NCI-H2107 (cell line): Measurements from ENCODE around the gene KCNMA1.

Experiments used
- DNase-seq: peaks from one replicate; lab custom pipeline; 2025; lab: John Stamatoyannopoulos, UW

The KCNMA1 gene

DNA sequence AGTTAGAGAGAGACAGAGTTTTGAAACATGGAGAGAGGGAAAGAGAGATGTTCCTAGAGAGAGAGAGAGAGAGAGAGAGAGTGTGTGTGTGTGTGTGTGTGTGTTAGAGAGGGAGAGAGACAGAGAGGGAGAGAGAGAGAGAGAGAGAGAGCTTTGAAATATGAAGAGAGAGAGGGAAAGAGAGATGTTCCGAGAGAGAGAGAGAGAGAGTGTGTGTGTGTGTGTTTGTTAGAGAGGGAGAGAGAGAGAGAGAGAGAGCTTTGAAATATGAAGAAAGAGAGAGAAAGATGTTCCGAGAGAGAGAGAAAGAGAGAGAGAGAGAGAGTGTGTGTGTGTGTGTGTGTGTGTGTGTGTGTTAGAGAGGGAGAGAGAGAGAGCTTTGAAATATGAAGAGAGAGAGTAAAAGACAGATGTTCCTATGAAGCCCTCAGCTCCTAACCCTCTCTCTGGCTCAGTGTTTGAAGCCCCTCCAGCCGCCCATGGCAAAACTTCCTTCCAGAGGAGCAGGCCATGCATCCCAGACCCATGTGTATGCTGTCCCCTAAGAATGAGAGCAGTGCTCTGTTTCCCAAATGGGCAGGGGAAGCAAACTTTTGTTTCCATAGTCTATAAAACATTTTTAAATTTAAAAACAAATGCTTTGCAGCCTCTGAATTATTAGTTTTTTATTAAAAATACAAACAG, 130.9 kb downstream of the KCNMA1 start:
- DNase-seq = no peak

DNA sequence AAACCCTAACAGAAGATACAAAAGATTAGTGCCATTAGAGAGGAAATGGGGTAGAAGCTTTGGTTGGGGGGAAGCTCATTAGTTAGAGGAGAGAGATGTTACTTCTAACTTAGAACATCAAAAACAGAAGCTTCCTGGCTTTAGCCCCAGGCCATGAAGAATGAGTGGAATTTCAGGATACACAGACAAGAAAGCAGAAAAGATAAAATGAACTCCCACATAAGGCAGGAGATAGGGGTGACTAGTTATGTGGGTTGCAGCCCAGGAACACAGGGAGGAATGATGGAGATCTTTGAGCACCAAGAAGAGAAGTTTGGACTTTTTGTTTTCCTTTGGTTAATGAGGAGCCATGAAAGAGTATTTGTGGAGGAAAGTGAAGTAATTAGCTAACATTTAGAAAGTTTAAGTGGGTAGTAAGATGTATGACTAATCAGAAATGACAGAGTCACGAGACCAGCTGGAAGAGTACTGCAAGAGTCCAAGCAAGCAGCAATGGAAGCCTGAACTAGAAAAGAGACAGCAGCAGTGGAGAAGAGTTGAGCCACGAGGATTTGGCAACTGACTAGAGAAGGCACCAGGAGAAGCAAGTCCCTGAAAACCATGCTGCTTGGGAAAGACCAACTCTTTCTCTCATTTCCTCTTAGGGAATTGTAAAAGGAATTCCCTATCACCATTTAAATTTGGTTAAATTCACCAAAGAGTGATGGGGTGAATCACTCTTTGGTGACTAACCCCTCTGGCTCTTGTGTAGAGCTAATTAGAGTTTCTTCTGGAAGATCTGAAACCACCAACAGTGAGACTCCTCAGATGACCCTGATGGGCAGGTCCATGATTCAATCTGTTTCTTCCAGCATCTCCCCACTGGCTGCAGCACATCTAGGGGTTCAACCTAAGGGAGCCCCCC, 131.9 kb downstream of the KCNMA1 start:
- DNase-seq = no peak

DNA sequence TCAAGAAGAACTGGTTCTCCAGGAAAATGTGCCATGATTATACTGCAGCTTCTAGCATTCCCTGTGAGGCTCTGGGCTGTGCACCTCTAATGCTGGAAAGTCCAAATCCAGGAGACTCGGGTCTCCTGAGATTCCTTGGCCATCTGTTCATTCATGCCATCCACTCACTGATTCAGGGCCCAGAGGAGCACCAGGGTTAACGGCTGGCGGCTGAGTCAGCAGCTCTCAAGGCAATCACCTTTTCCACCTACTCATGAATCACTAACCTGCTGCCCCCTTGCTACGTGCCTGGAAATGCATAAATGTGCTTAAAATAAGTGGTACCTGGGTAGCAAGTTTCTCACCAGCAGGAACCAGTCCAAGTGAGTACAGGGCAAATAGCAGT, 132.7 kb downstream of the KCNMA1 start:
- DNase-seq = no peak

DNA sequence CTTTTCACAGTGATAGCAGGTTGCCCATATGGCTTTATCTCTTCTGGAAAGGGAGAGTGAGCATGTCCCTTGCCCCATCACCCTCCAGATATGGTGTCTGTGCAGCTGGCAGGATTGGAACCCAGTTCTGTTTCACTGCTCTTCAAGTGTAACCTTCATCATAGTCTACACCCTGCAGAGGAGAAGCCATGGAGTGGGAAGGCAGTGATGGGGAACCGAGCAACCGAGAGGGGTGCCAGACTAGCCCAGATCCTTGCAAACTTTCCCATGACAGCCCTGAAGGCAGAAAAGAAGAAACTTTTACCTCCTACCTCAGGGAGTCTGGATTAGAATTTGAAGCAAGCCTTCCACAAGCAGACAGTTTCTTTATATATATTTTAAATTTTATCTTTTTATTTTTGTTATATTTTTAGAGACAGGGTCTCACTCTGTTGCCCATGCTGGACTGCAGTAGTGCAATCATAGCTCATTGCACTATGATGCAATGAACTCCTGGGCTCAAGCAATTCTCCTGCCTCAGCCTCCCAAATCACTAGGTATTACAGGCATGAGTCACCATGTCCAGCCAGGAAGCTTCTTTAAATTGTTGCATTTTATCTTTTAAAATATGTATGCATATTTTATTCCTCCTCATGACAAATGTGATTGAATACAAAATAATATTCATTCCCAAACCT, 133.3 kb downstream of the KCNMA1 start:
- no peak for DNase-seq

DNA sequence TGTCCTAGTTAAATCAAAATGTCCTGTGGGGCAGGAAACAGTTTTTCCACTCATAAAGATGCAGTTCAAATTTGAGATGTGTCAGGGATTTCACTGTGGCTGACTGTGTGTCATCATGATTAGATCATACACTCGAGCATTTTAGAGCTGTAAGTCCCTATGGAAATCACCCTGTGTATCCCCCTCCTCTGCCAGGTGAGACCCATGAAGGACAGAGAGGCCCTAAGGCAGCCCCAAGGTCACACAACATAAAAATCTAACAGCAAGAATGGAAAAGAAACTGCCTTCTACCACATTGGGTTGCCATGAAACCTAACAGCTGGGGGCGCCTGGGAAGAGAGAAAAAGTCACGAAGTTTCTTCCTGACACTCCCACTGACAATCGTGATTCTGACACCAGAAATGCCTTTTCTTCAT, 135.8 kb downstream of the KCNMA1 start:
- DNase-seq = no peak

DNA sequence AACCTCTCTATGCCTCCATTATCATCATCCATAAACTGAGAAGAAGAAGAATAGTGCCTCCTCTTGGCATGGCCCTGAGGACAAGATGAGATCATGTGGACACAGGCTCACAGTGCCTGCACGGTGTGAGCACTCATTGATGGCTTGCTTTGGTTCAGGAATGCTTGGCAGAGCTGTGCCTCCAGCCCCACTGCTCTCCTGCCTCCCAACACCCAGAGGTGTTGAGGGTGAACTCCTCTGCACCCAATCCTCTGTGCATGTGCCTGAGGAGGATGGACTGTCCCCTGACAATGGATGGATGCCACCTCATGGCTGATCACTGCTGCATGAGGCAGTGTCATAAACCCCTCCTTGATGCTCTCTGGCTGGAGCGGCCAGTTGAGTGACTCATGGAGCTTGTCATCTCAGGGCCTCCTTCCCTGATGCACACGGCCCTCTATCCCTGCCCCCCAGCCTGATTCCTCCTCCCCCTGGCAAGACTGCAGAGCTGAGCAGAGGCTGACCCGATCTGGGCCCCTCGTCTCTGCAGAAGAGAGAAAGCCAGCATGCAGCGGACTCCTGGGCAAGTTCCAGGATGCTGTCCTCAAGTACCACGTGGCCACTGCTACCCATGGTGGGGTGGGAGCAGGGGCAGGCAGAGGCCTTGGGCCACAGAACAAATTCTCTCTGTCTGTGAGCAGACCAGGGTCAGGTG, 136.3 kb downstream of the KCNMA1 start:
- DNase-seq = no peak

DNA sequence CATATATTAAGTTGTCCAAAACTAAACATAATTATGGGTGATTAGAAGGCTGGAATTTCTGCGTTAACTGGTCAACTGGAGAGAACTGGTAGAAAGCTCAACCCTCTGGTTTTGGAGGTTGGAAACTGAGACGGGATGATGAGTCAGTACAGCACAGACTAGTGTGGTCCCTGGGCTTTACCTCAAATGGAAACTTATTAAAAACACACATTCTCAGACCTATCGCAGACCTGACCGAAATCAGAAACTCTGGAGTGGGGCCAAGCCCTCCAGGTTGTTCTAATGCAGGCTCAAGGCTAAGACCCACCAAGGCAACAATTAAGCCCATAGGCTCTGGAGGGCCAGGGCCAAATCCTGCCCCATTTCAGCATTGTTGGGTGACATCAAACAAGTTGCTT, 136.9 kb downstream of the KCNMA1 start:
- no peak for DNase-seq

DNA sequence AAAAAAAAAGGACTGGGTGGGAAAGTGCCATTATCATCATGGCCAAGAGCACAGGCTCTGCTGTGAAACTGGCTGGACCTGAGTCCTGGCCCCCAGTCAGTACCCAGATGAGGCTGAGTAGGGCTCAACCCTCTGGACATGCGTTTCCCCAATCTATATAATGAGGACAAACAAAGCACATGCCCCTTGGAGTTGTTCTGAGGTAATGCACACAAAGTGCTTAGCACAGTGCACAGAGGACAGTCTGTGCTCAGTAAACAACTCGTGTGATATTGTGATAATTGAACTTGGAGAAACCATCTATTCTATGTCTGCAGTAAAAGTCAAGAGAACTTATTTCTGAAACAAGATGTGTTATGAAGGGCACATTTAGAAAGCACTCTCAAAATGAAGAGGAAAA, 138.8 kb downstream of the KCNMA1 start:
- DNase-seq = no peak

DNA sequence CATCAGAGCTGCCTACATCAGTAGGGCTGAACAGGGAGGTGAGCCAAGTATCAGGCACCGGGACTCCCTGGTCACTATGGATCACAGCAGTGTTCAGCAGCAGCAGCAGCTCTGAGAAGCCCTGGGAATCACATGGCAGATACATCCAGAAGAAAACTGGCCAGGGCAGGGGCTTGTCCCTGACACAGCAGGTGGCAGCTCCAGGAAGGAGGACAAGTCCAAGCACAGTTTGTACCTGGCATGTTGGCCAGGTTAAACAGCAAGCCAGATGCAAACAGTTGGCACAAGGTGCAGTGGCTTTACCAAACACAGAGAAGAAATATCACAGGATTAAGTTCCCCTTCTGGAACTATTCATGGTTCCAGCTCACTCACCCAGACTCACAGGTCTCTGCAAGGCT, 139.4 kb downstream of the KCNMA1 start:
- DNase-seq = no peak

DNA sequence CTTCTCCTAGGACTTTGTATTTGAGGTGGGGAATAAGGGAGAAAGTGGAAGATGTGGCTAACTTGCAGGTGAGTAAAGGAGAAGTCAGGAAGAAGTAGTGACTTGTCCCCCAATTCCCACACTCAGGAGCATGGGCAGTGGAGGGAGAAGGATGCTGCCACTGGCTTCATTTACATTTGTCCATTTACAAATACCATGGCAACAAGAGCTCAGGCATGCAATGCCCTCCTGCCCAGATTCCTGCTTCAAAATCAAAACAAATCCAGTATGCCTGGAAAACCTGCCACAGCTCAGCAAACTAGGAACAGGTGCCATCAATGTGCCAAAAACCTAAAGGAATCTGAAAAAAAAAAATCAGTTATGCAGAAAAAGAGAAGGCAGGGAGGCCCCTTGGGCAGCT, 139.9 kb downstream of the KCNMA1 start:
- no peak for DNase-seq

DNA sequence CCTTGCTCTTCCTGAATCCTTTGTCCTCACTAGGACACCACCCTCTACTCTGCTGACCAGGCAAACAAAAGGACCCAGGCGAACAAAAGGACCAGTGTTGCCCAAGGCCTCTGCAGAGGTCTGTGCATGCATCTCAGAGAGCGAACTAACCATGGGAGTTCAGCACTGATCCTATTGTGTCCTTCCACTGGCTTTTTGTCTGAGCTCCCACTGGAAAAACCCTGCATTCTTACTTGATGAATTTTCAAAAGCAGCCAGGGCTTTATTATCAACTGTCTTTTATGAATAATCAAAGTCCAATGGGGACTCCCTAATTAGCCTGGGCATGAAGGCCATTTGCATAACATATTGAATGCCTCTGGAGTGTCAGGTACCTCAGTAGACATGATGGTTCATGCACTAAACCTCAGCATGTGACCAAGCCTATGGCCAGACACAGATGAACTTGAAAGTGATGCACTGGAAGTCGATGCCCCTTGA, 140.6 kb downstream of the KCNMA1 start:
- DNase-seq = no peak

DNA sequence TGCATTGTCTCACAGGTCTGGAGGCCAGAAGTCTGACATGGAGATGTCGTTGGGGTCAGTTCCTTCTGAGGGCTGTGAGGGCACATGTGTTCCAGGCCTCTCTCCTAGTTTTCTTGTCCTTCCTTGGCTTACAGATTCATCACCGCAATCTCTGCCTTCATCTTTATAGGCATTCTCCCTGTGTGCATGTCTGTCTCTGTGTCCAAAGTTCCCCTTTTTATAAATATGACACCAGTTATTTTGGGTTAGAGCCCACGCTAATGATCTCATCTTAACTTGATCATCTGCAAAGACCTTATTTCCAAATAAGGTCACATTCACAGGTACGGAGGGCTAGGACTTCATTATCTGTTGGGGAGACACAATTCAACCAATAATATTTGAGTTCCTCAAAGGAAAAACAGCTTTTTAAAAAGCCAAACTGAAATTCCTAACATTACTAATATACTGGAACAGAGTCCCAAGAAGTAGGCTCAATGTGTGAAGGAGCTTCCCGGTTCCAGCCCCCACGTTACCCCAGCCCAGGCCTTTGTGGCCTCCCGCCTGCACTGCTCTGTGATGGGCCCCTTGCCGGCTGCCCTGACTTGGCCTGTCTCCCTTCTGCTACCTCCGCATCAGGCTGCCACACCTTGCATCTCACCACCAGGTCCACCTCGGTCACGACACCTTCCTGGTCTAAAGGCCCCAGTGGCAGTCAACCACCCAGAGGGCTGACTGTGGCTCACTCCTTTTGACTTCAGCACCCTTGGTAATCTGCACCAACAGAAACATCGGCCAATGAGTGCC, 142.7 kb downstream of the KCNMA1 start:
- DNase-seq = no peak

DNA sequence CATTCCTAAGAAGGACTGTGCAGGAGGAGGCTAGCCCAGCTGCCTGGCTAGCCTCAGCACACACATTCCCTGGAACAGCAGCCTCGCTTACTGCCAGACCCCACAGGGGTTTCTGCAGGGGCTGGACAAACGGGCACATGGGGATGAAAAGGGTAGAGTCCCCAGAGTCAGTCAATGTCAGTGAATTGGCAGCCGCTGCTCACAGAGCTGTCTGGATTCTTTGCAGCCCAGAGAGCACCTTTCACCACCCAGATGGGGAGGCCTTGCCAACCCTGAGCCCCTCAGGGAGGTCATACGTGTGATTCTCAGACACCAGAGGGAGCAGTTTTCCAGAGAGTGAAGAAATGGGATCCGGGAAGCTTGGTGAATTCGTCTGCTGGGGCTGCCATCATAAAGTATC, 143.3 kb downstream of the KCNMA1 start:
- no peak for DNase-seq

DNA sequence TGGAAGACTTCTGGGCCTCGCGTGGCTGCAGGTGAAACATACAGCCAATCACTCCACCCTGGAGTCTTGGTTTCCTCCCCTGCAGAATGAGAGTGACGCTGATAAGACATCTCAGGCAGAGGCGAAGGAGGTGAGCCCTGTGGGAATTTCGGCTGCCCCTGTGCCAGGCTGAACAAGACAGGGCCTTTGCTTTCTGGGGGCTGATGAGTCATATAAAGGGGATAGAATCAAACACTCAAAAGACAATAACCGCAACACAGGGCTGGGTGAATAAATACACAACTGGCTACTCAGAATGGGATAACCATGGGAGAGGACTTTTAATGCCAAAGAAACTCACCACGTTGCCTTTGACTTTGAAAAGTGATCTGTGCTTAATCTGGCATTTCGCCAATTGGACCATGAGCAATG, 143.8 kb downstream of the KCNMA1 start:
- DNase-seq = no peak

DNA sequence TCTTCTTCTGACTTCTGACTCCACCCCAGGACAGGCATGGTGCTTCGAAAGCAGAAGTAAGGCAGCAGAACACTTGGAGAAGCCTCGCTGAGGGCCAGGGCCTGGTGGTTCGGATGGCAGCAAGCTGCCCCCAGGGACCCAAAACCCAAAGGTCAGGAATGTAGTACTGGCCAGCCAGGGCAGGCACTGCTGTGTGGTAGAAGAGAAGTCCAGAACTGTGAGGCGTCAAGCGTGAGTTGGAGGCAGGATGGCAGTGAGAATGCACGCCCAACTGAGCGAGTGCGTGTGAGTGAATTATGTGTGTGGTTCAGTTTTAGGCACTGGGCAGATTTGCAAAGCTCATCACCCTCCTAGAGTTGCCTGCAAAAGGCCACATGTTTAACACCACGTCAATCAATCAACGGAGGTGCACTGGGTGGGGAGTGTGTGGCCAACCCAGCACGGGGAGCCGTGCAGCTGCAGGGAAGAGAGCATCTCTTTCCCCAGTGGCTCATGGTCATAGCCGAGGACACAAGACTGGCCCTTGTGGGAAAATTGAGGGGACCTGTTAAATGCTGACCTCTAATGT, 144.3 kb downstream of the KCNMA1 start:
- DNase-seq = no peak

DNA sequence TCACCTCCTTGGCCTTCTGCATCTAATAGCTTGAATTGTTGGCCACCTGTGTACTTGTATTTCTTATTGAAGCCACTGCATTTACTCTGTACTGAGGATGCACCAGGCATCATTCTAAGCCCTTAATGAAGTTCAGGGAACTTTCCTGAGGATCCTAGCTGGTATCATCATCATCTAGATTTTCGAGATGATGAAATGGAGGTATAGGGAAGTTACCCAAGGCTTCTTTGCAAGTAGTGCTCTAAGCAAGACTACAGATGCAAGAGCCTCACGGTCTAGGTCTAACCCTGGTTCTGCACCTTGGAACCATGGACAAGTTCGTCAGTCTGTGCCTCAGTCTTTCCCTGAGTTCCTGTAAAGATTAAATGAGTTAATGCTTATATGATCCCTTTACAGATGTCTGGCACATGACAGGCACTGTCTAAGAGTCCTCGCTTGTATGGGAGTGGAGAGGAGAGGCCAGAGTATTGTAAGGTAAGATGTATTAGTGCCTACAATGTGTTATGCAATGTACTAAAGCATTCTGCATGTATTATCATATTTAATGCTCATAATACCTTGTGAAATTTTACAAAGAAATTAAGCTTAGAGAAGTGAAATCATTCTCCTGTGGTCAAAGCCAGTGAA, 145.1 kb downstream of the KCNMA1 start:
- no peak for DNase-seq

DNA sequence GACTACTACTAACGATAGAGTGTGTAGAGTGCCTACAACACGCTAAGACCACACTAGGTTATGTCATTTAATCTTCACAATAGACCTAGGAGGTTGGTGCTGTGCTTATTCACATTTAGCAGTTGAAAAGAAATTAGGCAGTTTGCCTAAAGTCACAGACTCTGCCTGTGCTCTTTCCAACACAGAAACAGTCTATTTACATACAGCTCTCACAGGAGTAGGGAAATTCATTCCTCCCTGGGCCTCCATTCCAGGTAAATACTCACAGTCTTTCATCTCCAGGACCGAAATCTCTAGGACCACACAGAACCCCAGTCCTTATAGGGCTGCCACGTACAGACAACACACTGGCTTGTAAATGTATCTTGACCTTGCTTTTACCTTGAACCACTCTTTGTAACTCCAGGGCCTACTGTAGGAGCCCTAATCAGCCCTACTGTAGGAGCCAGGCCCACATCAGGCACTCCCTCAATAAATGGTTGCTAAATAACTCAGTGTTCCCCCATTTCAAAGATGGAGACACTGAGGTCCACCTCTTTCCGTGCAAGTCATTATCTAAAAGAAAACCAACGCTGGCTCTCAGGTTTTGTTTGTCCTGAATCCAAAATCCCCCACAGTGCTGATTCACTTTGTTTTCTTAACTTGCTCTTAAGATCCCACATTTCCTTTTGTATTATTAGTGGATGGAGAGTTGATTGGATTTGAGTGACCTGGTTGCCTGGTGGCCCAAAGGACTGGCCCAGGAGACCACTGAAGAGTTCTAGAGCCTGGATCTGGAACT, 146.9 kb downstream of the KCNMA1 start:
- no peak for DNase-seq

DNA sequence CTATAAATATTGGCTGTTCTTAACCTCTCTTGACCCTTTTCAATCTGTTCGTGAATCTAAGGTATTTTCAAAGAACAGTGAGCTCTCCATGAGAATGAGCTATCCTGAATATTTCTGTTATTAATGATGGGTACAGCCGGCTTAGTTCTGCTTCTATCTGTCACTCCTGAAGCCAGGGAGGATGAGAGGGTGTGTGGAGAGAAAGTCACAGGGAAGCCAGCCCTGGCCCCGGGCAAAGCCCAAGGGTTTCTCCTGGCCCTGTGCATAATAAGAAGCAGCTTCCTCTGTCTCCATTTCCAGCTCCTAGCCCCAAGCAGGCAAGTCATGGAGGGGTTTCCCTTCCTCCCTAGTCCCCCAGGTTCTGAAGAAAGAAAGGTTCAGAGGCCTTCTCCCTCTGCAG, 151.1 kb downstream of the KCNMA1 start:
- DNase-seq = no peak

DNA sequence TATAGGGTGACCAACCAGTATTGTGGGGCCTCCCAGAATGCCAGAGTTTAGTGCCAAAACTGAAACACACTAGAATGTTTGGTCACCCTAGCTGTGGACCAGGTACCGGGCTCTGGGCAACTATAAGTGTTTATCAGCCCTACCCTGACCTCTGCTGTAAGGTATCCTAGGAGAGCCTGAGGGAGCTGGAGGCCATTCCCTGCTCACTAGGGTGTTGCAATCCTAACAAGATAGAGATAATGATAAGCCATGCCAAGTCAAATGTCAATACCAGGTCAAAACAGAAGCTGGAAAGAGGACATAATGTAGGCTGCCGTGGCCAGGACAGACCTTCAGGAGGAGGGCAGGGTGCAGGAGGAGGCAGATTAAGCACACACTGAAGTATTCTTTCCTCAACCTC, 151.8 kb downstream of the KCNMA1 start:
- DNase-seq = no peak

DNA sequence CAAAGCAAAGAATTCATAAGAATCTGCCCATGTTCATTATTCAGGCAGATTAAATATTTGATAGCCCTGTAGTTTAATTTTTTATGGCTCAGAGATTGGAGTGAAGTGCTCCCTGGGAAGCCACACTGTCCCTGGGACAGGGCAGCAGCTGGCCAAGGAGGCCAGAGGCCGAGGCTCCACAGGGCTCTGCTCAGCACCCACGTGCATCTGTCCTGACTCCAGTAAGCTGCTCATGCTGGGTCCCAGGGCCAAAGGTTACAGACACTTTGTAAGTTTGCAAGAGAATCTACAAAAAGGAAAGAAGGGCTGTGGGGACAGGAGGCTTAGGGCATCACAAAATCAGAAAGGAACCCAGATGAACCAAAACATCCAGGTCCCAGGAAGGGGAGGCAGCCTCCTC, 155.5 kb downstream of the KCNMA1 start:
- DNase-seq = no peak
